Thyroid gland (tissue), 4 donors: Measurements from ENCODE around the gene DNALI1.

Experiments used
- POLR2A ChIP-seq, 2 donors: fragments of 450-650 bp; IDR thresholded peaks; one replicate each; pipeline ENCODE4 v1.6.1; 2017; ENCODE audit warnings: antibody characterized with exemption in 2 of 2, mild to moderate bottlenecking in 2 of 2, moderate library complexity in 1 of 2
- TF ChIP-seq, protein P1 (sequence below), 6 experiments: fragments of 200-600 bp in 3 of 6; fragments of 450-650 bp in 3 of 6; sonication (generic) in 3 of 6; IDR thresholded peaks; one replicate each; pipeline ENCODE4 v1.5.1; 2016 to 2019; ENCODE audit warnings: antibody characterized with exemption in 6 of 6, mild to moderate bottlenecking in 2 of 6, inconsistent platforms in 1 of 6, moderate library complexity in 1 of 6

DNA sequence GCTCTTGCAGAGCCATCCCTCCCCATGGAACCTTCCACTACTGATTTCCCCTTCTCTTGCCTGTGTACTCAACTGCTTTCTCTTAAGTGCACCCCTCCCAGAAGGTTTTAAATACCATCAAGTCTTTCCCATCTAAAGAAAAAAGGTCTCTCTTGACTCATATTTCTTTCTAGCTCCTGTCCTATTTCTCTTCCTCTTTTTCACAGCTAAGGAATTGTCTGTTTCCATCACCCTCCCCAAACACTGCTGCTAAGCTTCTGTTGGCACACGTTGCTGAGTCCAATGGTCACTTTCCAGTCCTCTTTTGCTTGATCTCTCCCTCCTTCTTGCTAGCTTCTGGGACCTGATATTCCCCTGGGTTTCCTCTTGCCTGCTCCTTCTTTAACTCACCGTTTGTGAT lies 52.3 kb downstream of the DNALI1 start:
- TF ChIP-seq, protein P1, sequence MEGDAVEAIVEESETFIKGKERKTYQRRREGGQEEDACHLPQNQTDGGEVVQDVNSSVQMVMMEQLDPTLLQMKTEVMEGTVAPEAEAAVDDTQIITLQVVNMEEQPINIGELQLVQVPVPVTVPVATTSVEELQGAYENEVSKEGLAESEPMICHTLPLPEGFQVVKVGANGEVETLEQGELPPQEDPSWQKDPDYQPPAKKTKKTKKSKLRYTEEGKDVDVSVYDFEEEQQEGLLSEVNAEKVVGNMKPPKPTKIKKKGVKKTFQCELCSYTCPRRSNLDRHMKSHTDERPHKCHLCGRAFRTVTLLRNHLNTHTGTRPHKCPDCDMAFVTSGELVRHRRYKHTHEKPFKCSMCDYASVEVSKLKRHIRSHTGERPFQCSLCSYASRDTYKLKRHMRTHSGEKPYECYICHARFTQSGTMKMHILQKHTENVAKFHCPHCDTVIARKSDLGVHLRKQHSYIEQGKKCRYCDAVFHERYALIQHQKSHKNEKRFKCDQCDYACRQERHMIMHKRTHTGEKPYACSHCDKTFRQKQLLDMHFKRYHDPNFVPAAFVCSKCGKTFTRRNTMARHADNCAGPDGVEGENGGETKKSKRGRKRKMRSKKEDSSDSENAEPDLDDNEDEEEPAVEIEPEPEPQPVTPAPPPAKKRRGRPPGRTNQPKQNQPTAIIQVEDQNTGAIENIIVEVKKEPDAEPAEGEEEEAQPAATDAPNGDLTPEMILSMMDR (IDR thresholded peaks at IDR 0.05): no peak
- TF ChIP-seq POLR2A (IDR thresholded peaks at IDR 0.05): no peak
